Ectodermal cell (in vitro differentiated cells): Measurements from ENCODE around the gene LPAR3.

Experiments
- H3K27ac ChIP-seq: 2 replicates; pipeline ENCODE4 v1.7.0; 2013; ENCODE audit warnings: mild to moderate bottlenecking, low read depth, low read length; ENCODE audit not compliant: insufficient read depth, poor library complexity, severe bottlenecking
- H3K27me3 ChIP-seq: 2 replicates; pipeline ENCODE4 v1.7.0; 2013; ENCODE audit warnings: mild to moderate bottlenecking, low read length; ENCODE audit not compliant: insufficient read depth, control insufficient read depth, poor library complexity, severe bottlenecking
- H3K36me3 ChIP-seq: one replicate; pipeline ENCODE4 v1.7.0; 2013; ENCODE audit warnings: low read length; ENCODE audit not compliant: control insufficient read depth, insufficient read depth
- H3K4me1 ChIP-seq: one replicate; pipeline ENCODE4 v1.7.0; 2013; ENCODE audit warnings: low read length; ENCODE audit not compliant: control insufficient read depth, insufficient read depth
- H3K4me3 ChIP-seq: 2 replicates; pipeline ENCODE4 v1.7.0; 2013; ENCODE audit warnings: low read depth, low read length, control low read depth; ENCODE audit not compliant: insufficient read depth
- H3K9me3 ChIP-seq: 2 replicates; pipeline ENCODE4 v1.7.0; 2013; ENCODE audit warnings: mild to moderate bottlenecking, low read length, moderate library complexity; ENCODE audit not compliant: control insufficient read depth
- WGBS, 2 experiments: methylation state at CpG; one replicate each; pipeline ENCODE4 v1.1.7; 2013; ENCODE audit warnings: missing lambda C conversion rate in 2 of 2; 5-methylcytosine and 5-hydroxymethylcytosine counted together

Gene LPAR3

DNA sequence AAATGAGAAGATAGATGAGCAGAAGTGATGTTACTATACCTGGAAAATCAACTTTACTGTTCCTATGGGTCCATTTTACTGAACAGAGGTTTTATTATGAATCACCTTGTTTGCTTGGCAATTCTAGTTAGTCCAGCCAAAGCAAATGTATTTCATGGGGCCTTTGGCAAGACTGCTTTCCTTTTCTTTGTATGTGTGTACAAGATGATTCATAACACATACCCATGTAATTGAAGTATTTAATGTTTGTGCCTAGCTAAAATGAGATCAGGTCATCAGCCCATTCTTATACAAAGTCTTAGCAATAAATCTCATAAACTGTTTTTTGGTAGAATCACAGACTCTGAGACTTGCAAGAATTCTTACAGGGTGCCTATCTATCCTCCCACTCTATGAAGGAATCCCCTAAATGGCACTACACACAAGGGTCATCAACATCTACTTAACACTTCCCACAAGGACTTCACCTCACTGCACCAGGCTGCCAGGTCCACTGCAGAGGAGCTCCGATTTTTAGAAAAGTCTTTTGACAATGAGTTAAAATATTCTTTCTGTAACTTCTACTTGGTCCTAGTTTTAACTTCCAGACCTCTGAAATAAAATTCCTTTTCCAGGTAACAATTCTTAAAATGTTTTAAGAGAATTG is 58.5 kb downstream of the LPAR3 start:
- Histone ChIP-seq H3K4me1 (no peaks in the 10 kb centered on the region), H3K27ac (no peak overlapping the region), H3K36me3 (no peaks in the 10 kb centered on the region), H3K4me3 (no peak overlapping the region), H3K9me3 (no peaks in the 10 kb centered on the region), H3K27me3 (no peaks in the 10 kb centered on the region)
- 80 to 100% methylated on average over 1 of the region's 1 CpG for WGBS, 2 experiments

DNA sequence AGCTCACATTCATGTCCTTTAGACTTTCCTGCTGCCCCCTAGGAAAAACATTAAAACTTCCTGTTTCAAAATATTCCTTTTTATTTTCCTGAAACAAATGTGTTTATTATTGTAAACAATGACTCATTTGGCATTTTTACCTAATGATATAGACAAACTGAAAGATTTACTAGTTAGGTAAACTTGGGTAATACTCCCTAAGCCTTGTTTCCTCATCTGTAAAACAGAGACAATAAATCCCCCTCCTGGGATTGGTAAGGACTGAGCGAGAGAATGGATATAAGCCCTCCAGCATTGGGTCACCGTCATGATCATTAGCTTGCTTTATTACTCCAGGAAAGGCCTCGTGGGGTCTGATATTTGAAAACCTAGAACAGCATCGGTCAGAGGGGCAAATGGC is 59.8 kb downstream of the LPAR3 start:
- Histone ChIP-seq H3K4me3 (no peak overlapping the region), H3K4me1 (no peaks in the 10 kb centered on the region), H3K9me3 (no peaks in the 10 kb centered on the region), H3K27ac (no peak overlapping the region), H3K36me3 (no peaks in the 10 kb centered on the region), H3K27me3 (no peaks in the 10 kb centered on the region)
- WGBS, 2 experiments, result 92% methylated on average over 4 of the region's 4 CpGs

DNA sequence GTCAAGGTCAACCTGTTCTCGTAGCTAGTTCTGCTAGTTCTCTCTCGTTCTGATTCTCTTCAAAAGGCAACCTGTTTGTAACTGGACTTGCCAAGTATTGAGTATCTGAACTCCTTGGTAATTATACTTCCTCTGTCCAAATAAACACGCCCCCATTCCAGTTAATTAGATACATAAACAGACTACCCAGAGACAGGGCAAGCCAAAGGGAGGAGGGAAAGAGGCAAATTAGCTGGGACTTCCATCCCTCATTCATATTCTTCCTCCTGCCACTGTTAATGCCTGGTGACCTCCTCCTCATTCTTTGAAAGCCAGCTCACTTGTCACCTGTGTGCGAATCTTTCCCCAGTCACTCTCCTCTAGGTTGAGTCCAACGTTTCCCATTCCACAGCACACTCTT is 62.9 kb downstream of the LPAR3 start:
- no peak overlapping the region for H3K4me3 ChIP-seq
- no peak overlapping the region for H3K27ac ChIP-seq
- WGBS, 2 experiments, result 93% methylated on average over 5 of the region's 5 CpGs

DNA sequence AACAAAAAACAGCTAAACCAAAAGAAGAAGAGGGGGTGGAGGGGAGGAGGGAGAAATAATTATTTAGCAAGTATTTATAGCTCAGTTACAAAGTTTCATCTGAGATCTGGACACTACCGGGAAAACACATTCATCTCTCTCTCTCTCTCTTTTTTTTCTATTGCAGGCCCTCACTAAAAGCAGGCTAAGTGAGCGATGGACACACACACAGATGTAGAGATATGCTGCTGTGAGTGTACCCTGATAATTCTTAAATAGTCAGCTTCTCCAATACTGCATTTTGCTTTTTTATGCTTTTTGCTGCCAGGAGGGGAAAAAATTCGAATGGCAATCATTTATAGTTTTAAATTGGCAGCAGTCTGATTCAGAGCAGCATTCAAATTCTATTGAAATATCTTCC is 65.0 kb downstream of the LPAR3 start:
- no peak overlapping the region for H3K4me3 ChIP-seq
- no peaks in the 10 kb centered on the region for H3K4me1 ChIP-seq
- no peak overlapping the region for H3K27ac ChIP-seq
- no peaks in the 10 kb centered on the region for H3K36me3 ChIP-seq
- WGBS, 2 experiments, result 85 to 96% methylated on average over 2 to 3 of the region's 3 CpGs
- no peaks in the 10 kb centered on the region for H3K9me3 ChIP-seq
- H3K27me3 ChIP-seq, result no peaks in the 10 kb centered on the region

More for the DNA sequence above, 62.9 kb downstream of the LPAR3 start:
- H3K4me1 ChIP-seq, result no peaks in the 10 kb centered on the region
- no peaks in the 10 kb centered on the region for H3K9me3 ChIP-seq
- H3K36me3 ChIP-seq, result no peaks in the 10 kb centered on the region
- H3K27me3 ChIP-seq, result no peaks in the 10 kb centered on the region

DNA sequence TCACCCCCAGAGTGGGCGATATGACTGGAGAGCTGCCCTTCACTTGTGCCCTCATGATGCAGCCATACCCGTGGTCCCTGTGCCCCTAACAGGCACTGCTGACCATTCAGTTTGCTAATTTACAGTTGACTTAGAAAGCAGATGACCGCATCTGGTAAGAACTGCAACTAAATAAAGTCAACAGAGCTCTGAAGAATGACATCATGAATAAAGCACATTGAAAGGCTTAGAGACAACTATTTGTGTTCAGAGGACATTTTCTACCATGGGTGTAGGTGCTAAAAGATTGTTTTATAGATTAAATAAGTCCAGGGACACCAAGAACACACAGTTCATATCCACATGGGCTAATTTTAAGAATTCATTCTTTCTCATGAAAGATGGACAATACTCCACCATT is 65.5 kb downstream of the LPAR3 start:
- 92 to 94% methylated on average over 3 of the region's 3 CpGs for WGBS, 2 experiments
- no peaks in the 10 kb centered on the region for H3K27me3 ChIP-seq

DNA sequence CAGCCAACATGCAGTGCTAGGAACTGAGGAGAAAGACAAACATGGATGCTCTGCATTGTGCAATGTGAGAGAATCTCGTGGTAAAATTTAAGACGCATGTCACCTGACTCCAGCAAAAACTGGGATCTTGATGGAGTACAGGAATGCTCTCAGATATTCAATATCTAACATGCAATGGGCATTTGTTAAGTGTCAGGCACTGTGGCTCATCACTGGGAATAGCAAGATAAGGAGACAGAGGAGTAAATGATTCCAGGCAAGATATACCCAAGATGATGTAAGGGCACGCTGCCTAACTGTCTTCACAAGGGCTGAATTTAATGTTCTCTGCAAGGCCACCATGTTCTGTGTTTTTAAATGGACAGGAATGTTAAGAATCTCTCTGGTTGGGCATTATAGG is 67.8 kb downstream of the LPAR3 start:
- WGBS, 2 experiments, result 74 to 77% methylated on average over 3 of the region's 3 CpGs
- Histone ChIP-seq H3K27me3 (no peaks in the 10 kb centered on the region), H3K4me1 (no peaks in the 10 kb centered on the region), H3K4me3 (no peak overlapping the region), H3K27ac (no peak overlapping the region), H3K9me3 (no peaks in the 10 kb centered on the region), H3K36me3 (no peaks in the 10 kb centered on the region)

More for the DNA sequence above, 65.5 kb downstream of the LPAR3 start:
- no peaks in the 10 kb centered on the region for H3K4me1 ChIP-seq
- no peak overlapping the region for H3K4me3 ChIP-seq
- H3K36me3 ChIP-seq, result no peaks in the 10 kb centered on the region
- no peaks in the 10 kb centered on the region for H3K9me3 ChIP-seq
- H3K27ac ChIP-seq, result no peak overlapping the region

DNA sequence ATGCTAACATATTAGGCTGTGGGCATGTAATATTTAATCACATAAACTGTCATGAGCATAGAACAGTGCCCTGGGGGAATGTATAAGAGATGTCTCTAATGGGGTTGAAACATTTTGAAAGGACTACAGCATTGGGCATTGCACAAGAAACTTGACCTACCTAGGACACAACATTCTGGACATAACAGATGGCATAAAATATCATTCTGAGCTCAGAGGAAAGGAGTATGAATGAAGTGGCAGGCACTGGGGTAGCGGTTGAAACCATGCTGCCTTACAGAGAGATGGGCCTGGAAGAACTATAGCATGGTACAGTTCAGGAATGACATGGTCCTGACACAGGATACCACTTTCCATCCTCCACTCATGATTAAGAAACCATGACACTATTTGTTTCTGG is 69.0 kb downstream of the LPAR3 start:
- Histone ChIP-seq H3K4me1 (no peaks in the 10 kb centered on the region), H3K9me3 (no peaks in the 10 kb centered on the region), H3K4me3 (no peak overlapping the region), H3K27ac (no peak overlapping the region), H3K36me3 (no peaks in the 10 kb centered on the region), H3K27me3 (no peaks in the 10 kb centered on the region)
- WGBS, 2 experiments, result 93 to 100% methylated on average over 1 of the region's 1 CpG

DNA sequence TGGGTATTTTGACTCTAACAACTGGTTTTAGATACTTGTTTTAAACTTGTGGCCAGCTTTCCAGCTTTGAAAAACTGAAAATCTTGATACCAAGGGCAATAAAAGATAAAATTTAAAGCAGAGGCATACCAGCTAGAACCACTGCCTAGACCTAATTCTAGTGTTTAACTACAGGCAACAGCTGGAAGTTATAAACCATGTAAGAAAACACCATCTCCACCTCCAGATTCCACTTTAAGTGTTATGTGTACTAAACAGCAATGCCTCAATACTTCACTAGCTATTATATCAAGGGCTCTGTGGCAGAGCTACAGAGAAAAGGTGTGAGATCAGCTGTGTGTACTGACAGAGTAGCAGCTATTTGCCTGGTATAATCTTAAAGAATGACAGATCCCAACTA is 69.5 kb downstream of the LPAR3 start:
- H3K27me3 ChIP-seq, result no peaks in the 10 kb centered on the region
- no peak overlapping the region for H3K4me3 ChIP-seq
- H3K36me3 ChIP-seq, result no peaks in the 10 kb centered on the region
- H3K27ac ChIP-seq, result no peak overlapping the region
- H3K4me1 ChIP-seq, result no peaks in the 10 kb centered on the region
- H3K9me3 ChIP-seq, result no peaks in the 10 kb centered on the region

DNA sequence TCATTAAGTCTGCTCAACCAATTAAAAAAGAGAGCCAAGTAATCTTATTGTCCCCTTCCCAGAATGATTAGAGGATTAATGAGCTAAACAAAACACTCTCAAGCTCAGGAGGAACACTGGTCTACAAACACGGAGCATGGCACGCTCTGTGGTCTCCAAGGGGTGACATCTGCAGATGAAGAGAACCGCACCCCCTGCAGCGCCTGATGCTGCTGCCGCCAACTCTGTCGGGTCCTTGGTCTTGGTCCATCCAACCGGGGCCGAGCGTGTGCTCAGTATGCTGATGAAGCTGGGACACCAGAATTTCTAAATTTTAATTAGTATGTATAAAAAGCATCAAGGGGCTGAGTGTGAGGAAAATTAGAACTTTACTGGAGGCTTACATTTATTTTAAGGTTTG is 82.7 kb downstream of the LPAR3 start:
- Histone ChIP-seq H3K36me3 (no peaks in the 10 kb centered on the region), H3K4me1 (no peaks in the 10 kb centered on the region), H3K9me3 (no peaks in the 10 kb centered on the region), H3K27ac (no peak overlapping the region), H3K4me3 (no peak overlapping the region), H3K27me3 (no peaks in the 10 kb centered on the region)
- 90% methylated on average over 9 of the region's 9 CpGs for WGBS, 2 experiments

DNA sequence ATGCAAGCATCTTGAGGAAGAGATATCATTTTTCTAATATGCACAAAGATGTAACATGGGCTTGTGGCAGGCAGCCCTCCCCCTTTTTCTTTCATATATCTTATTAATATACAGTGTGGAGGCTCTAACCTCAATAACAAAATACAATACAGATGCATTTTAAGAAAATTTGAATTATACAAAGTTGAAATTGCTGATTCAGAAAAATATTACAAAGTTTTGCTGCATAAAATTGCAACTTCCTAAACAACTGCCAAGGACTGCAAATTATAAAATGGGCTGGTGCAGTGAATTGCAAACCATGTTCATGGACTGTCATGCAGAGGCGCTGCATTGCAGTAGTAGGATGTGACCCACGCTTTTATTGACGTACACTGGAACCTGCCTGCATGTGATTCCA is 84.0 kb downstream of the LPAR3 start:
- Histone ChIP-seq H3K4me3 (no peak overlapping the region), H3K9me3 (no peaks in the 10 kb centered on the region), H3K27ac (no peak overlapping the region), H3K4me1 (no peaks in the 10 kb centered on the region), H3K27me3 (no peaks in the 10 kb centered on the region), H3K36me3 (no peaks in the 10 kb centered on the region)
- 97% methylated on average over 3 of the region's 3 CpGs for WGBS, 2 experiments

DNA sequence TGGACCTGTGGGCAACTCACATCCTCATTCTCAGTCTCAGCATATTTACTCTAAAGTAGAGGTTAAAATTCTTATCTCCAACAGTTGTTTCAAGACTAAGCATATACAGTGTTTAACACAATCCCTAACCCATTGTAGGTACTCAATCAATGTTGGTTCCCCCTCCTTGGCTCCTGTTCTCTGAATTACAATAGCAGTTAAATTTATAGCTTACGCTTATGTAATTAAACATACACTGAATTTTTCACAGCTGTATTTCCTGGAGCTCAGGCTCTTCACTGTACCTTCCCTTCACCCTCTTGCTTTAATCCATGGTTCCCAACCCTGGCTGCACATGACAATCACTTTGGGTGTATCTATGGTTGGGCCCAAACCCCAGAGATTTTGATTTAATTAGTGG is 89.4 kb downstream of the LPAR3 start:
- H3K27me3 ChIP-seq, result no peaks in the 10 kb centered on the region
- no peaks in the 10 kb centered on the region for H3K4me1 ChIP-seq
- no peak overlapping the region for H3K27ac ChIP-seq
- no peaks in the 10 kb centered on the region for H3K9me3 ChIP-seq
- 94 to 100% methylated on average over 1 of the region's 1 CpG for WGBS, 2 experiments
- no peak overlapping the region for H3K4me3 ChIP-seq
- H3K36me3 ChIP-seq, result no peaks in the 10 kb centered on the region
